Testis (tissue), 3 donors: ENCODE results near the gene RBM27. TPM values are rescaled to one million over a fixed set of nuclear protein-coding genes. Genes with fewer than 3 reads are reported as not detected.

Source experiments
- DNase-seq: peaks from one replicate; pipeline ENCODE4 v3.0.0-alpha.2; 2019
- H3K27ac ChIP-seq, 2 donors: fragments of 200-600 bp; sonication (generic); one replicate each; pipeline ENCODE4 v1.5.1; 2019
- H3K27me3 ChIP-seq: fragments of 200-600 bp; sonication (generic); one replicate; pipeline ENCODE4 v1.5.1; 2019
- H3K36me3 ChIP-seq: fragments of 200-600 bp; sonication (generic); one replicate; pipeline ENCODE4 v1.5.1; 2017; ENCODE audit warnings: low read depth; ENCODE audit errors: missing control alignments
- H3K4me1 ChIP-seq: fragments of 200-600 bp; sonication (generic); one replicate; pipeline ENCODE4 v1.5.1; 2019
- H3K4me3 ChIP-seq, 2 donors: fragments of 200-600 bp; sonication (generic); one replicate each; pipeline ENCODE4 v1.5.1; 2017 to 2019
- H3K9me3 ChIP-seq: fragments of 200-600 bp; sonication (generic); one replicate; pipeline ENCODE4 v1.5.1; 2017
- CTCF ChIP-seq, 3 experiments: fragments of 450-650 bp in 2 of 3; fragments of 200-600 bp in 1 of 3; sonication (generic) in 1 of 3; IDR thresholded peaks; one replicate each; pipeline ENCODE4 v1.5.1; 2016 to 2019; ENCODE audit warnings: antibody characterized with exemption in 3 of 3, mild to moderate bottlenecking in 2 of 3, moderate library complexity in 1 of 3
- POLR2A ChIP-seq: fragments of 450-650 bp; IDR thresholded peaks from one replicate; pipeline ENCODE4 v1.6.1; 2017; ENCODE audit warnings: antibody characterized with exemption, mild to moderate bottlenecking, moderate library complexity
- WGBS, 2 donors: methylation state at CpG; one replicate each; pipeline ENCODE4 v1.1.5; 2018; 5-methylcytosine and 5-hydroxymethylcytosine counted together
- intact Hi-C: fragments of 100-400 bp; cut with DNase I; formaldehyde crosslinking; loops from one replicate; pipeline ENCODE4 v1.15.1; 2023; ENCODE audit warnings: low total_unique reads
- polyA plus RNA-seq: library from polyadenylated mRNA; stranded (reverse); fragments of 350-450 nt; fragmentation: Illumina TruSeq; extraction: RNeasy Lipid Tissue Mini Kit (QIAGEN cat#74804); gene quantifications from one replicate; pipeline ENCODE4 v1.2.3, GENCODE V29; 2014; ENCODE audit warnings: low read depth, low replicate concordance; ENCODE audit not compliant: insufficient read depth
- small RNA-seq, 2 donors: library from RNA; depleted of rRNA; stranded (forward); fragments of <200 nt; gene quantifications; one replicate each; pipeline ENCODE3, GENCODE V24; 2016
- total RNA-seq, 2 donors: library from RNA; depleted of rRNA; stranded (reverse); fragments of >200 nt; gene quantifications; one replicate each; pipeline ENCODE4 v1.2.3, GENCODE V29; 2016

Gene RBM27
- total and polyA plus RNA-seq, 3 donors from 2014 or later: 20.3 to 37.2 (median 35.2) TPM

DNA sequence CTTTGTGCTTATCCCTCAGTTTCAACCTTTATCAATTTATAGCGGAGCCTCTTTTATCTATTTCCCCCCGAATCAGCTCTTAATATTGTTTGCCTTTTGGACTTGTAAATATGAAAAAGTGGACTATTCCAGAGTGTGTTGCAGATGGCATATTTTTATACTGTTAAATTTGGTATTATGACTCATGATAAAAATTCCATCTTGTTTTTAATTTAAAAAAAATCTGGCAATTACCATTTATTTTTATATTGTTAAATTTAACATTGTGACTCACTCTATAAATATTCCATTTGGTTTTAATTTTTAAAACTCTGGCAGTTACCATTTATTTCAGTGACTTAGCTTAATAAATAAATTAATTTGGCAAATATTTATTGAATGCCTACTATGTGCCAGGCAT is 37.5 kb downstream of the RBM27 start:
- DNase-seq: no peak
- Histone ChIP-seq H3K9me3 (no peaks in the 10 kb centered on the region), H3K27me3 (no peaks in the 10 kb centered on the region), H3K4me1 (no peaks in the 10 kb centered on the region), H3K27ac (peak overlapping the region in 1 of 2 donors; percentile 33), H3K4me3 (no peak overlapping the region), H3K36me3 (no peaks in the 10 kb centered on the region)
- intact Hi-C loops: no loop called here
- TF ChIP-seq CTCF (IDR thresholded peaks at IDR 0.05): no peak
- 62 to 77% methylated on average over 2 of the region's 2 CpGs for WGBS, 2 donors

GRCh38 chr5:146243247-146243646 is 39.8 kb downstream of the RBM27 start:
- no peaks in the 10 kb centered on the region for H3K27me3 ChIP-seq
- no peak for TF ChIP-seq CTCF (IDR thresholded peaks at IDR 0.05)
- TF ChIP-seq POLR2A: no peak
- intact Hi-C loops: no loop called here
- no peaks in the 10 kb centered on the region for H3K36me3 ChIP-seq
- WGBS, 2 donors: 68 to 77% methylated on average over 3 of the region's 3 CpGs
- H3K27ac ChIP-seq: peak overlapping the region in 1 of 2 donors; percentile 47
- no peak overlapping the region for H3K4me3 ChIP-seq
- no peak for DNase-seq
- no peaks in the 10 kb centered on the region for H3K9me3 ChIP-seq
- H3K4me1 ChIP-seq: no peaks in the 10 kb centered on the region

DNA sequence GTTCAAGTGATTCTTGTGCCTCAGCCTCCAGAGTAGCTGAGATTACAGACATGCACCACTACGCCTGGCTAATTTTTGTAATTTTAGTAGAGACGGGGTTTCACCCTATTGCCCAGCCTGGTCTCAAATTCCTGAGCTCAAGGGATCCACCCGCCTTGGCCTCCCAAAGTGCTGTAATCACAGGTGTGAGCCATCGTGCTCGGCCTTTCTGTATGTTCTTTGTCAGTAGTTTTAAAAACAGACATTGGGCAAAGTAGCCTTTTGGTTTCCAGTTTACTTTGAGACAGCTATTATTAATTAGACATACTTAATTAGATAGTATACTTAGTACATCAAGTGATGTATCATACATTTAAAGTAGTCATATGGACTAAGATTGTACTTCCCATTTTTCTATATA is 45.2 kb downstream of the RBM27 start:
- TF ChIP-seq CTCF (IDR thresholded peaks at IDR 0.05) (no peak), POLR2A (no peak)
- Histone ChIP-seq H3K36me3 (no peaks in the 10 kb centered on the region), H3K9me3 (no peaks in the 10 kb centered on the region), H3K4me1 (no peaks in the 10 kb centered on the region), H3K4me3 (no peak overlapping the region), H3K27ac (no peak overlapping the region), H3K27me3 (no peaks in the 10 kb centered on the region)
- WGBS, 2 donors: 97% methylated on average over 5 of the region's 5 CpGs
- DNase-seq: no peak
- intact Hi-C loops: no loop called here

- TF ChIP-seq POLR2A (no peak), CTCF (IDR thresholded peaks at IDR 0.05) (no peak)
- no peak for DNase-seq
- Histone ChIP-seq H3K27me3 (no peaks in the 10 kb centered on the region), H3K4me1 (no peaks in the 10 kb centered on the region), H3K9me3 (no peaks in the 10 kb centered on the region), H3K36me3 (no peaks in the 10 kb centered on the region), H3K27ac (no peak overlapping the region), H3K4me3 (no peak overlapping the region)
- intact Hi-C loops: no loop called here
- 93 to 96% methylated on average over 4 of the region's 4 CpGs for WGBS, 2 donors
These were observed 46.4 kb downstream of the RBM27 start for GRCh38 chr5:146249801-146250200.

Small RNAs within 50 kb of the gene (small RNA-seq; reads per million reads assigned to genes)
- gene RNU7-180P: 0 reads per million in 2 donors

Other genes starting within 250 kb of the RBM27 start
- 1 to 10 TPM; 4.4 to 7.8 TPM for gene PLAC8L1, start 98.0 kb upstream of the RBM27 start, total RNA-seq
- gene PLAC8L1, start 98.0 kb upstream of the RBM27 start, polyA plus RNA-seq: 27.7 TPM
- gene LARS1, start 21.0 kb upstream of the RBM27 start, total RNA-seq: 10 to 100 TPM; 59.2 to 68.1 TPM
- gene LARS1, start 21.0 kb upstream of the RBM27 start, polyA plus RNA-seq: 58.0 TPM
- gene POU4F3, start 135.2 kb downstream of the RBM27 start, total RNA-seq: not detected
- gene POU4F3, start 135.2 kb downstream of the RBM27 start, polyA plus RNA-seq: not detected
- 100 to 1,000 TPM; 122 to 134 TPM for gene TCERG1, start 243.7 kb downstream of the RBM27 start, total RNA-seq
- gene TCERG1, start 243.7 kb downstream of the RBM27 start, polyA plus RNA-seq: 43.0 TPM